ENCODE data around the gene LRATD1. TPM values are rescaled to one million over a fixed set of nuclear protein-coding genes. Genes with fewer than 3 reads are reported as not detected.
"Not testable (repeated sequence)": the region's sequence is repeated elsewhere in the genome, so short reads cannot be mapped to it uniquely, and the experiment has no call there.

The LRATD1 gene
- total RNA-seq, 1 donor from 2014 or later = 8.0 TPM

GRCh38 chr2:14616342-14616741 lies 16.2 kb upstream of the LRATD1 start:
- H3K4me3 ChIP-seq = no peak overlapping the region
- DNase-seq (no peak), ATAC-seq (no peak)
- no peaks in the 10 kb centered on the region for H3K27me3 ChIP-seq (ENCODE audit: low read depth)
- H3K4me1 ChIP-seq = no peaks in the 10 kb centered on the region
- TF ChIP-seq, protein P1, sequence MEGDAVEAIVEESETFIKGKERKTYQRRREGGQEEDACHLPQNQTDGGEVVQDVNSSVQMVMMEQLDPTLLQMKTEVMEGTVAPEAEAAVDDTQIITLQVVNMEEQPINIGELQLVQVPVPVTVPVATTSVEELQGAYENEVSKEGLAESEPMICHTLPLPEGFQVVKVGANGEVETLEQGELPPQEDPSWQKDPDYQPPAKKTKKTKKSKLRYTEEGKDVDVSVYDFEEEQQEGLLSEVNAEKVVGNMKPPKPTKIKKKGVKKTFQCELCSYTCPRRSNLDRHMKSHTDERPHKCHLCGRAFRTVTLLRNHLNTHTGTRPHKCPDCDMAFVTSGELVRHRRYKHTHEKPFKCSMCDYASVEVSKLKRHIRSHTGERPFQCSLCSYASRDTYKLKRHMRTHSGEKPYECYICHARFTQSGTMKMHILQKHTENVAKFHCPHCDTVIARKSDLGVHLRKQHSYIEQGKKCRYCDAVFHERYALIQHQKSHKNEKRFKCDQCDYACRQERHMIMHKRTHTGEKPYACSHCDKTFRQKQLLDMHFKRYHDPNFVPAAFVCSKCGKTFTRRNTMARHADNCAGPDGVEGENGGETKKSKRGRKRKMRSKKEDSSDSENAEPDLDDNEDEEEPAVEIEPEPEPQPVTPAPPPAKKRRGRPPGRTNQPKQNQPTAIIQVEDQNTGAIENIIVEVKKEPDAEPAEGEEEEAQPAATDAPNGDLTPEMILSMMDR (IDR thresholded peaks at IDR 0.05) = no peak
- intact Hi-C loops (cut with DNase I) = no loop called here
- no peaks in the 10 kb centered on the region for H3K36me3 ChIP-seq
- H3K9me3 ChIP-seq = no peaks in the 10 kb centered on the region
- no peak overlapping the region for H3K27ac ChIP-seq

- ATAC-seq = no peak
- Histone ChIP-seq H3K36me3 (no peaks in the 10 kb centered on the region), H3K27me3 (ENCODE audit: low read depth) (no peaks in the 10 kb centered on the region), H3K9me3 (no peaks in the 10 kb centered on the region), H3K27ac (no peak overlapping the region), H3K4me3 (no peak overlapping the region), H3K4me1 (no peaks in the 10 kb centered on the region)
- intact Hi-C loops (cut with DNase I) = no loop called here
- TF ChIP-seq, protein P1 (IDR thresholded peaks at IDR 0.05) = no peak
- no peak for DNase-seq
Measured at GRCh38 chr2:14616950-14617349, 15.6 kb upstream of the LRATD1 start.

DNA sequence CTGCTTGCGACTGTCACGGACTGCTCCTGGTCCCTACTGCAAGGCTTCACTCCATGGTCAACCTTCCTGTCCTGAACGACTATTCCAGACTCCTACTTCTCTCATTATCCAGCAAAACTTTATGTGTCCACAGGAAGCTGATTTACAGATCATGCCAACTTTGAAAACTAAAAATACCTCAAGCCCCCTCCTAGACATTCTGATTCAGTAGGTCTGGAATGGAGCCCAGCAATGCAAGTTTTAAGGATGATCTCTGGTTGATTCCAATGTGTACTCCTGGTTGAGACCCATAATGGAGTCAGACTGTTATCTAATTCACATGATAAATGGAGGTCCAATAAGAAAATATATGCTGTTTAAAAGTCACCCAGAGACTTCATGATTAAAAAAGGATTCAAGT lies 13.1 kb upstream of the LRATD1 start:
- TF ChIP-seq, protein P1 (IDR thresholded peaks at IDR 0.05) = no peak
- no peak for ATAC-seq
- Histone ChIP-seq H3K27ac (no peak overlapping the region), H3K9me3 (no peaks in the 10 kb centered on the region), H3K36me3 (no peaks in the 10 kb centered on the region), H3K4me1 (no peaks in the 10 kb centered on the region), H3K27me3 (ENCODE audit: low read depth) (no peaks in the 10 kb centered on the region), H3K4me3 (no peak overlapping the region)
- intact Hi-C loops (cut with DNase I) = no loop called here
- no peak for DNase-seq

GRCh38 chr2:14621114-14621513 lies 11.4 kb upstream of the LRATD1 start:
- Histone ChIP-seq H3K36me3 (no peaks in the 10 kb centered on the region), H3K27me3 (ENCODE audit: low read depth) (no peaks in the 10 kb centered on the region), H3K9me3 (no peaks in the 10 kb centered on the region), H3K4me3 (no peak overlapping the region), H3K27ac (no peak overlapping the region), H3K4me1 (no peaks in the 10 kb centered on the region)
- intact Hi-C loops (cut with DNase I) = no loop called here
- DNase-seq (no peak), ATAC-seq (no peak)
- TF ChIP-seq, protein P1 (IDR thresholded peaks at IDR 0.05) = no peak

DNA sequence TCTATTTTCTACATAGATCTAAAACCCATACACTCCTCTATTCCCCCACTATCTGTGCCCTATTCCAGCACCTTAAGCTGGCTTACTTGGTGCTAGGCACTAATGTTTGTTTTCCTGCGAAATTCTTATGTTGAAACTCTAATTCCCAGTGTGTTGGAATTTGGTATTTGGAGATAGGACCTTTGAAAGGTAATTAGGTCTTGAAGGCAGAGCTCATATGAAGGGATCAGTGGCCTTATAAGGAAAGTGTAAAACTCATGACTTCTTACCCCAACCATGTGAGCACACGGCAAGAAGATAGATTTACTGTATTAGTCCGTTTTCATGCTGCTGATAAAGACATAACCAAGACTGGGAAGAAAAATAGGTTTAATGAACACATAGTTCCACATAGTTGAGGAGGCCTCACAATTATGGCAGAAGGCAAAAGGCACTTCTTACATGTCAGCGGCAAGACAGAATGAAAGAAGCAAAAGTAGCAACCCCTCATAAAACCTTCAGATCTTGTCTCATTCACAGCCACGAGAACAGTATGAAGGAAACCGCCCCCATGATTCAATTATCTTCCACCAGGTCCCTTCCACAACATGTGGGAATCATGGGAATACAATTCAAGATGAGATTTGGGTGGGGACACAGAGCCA lies 10.5 kb upstream of the LRATD1 start:
- no peak for ATAC-seq
- Histone ChIP-seq H3K36me3 (no peaks in the 10 kb centered on the region), H3K27me3 (ENCODE audit: low read depth) (no peaks in the 10 kb centered on the region), H3K27ac (no peak overlapping the region), H3K9me3 (no peaks in the 10 kb centered on the region), H3K4me1 (no peaks in the 10 kb centered on the region), H3K4me3 (no peak overlapping the region)
- DNase-seq = no peak
- intact Hi-C loops (cut with DNase I) = no loop called here
- TF ChIP-seq, protein P1 (IDR thresholded peaks at IDR 0.05) = no peak

DNA sequence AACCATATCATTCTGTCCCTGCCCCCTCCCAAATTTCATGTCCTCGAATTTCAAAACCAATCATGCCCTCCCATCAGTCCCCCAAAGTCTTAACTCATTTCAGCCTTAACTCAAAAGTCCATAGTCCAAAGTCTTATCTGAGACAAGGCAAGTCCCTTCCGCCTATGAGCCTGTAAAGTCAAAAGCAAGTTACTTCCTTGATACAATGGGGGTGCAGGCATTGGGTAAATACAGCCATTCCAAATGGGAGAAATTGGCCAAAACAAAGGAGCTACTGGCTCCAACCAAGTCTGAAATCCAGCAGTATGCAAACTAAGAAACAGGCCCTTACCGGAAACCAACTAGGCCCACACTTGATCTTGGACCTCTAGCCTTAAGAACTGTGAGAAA lies 10.0 kb upstream of the LRATD1 start:
- H3K4me1 ChIP-seq; intact Hi-C loops (cut with DNase I); H3K36me3 ChIP-seq; H3K27ac ChIP-seq; H3K27me3 ChIP-seq (ENCODE audit: low read depth); DNase-seq; ATAC-seq; H3K4me3 ChIP-seq; H3K9me3 ChIP-seq: not testable (repeated sequence)
